A549 (cell line): ENCODE measurements around the gene DDX41.

Experiments used
- CTCF ChIP-seq: fragments of >200 bp; sonication (Bioruptor Twin); formaldehyde crosslinking; IDR thresholded peaks from 3 replicates; pipeline ENCODE4 v1.5.1; 2016
- ESRRA ChIP-seq: fragments of 150-350 bp; IDR thresholded peaks from 2 replicates; pipeline ENCODE4 v1.6.1; 2014; ENCODE audit warnings: mild to moderate bottlenecking, low read length, borderline replicate concordance
- MAFK ChIP-seq: fragments of 450-650 bp; IDR thresholded peaks from 2 replicates; pipeline ENCODE4 v1.6.1; 2014; ENCODE audit not compliant: partially characterized antibody
- MAX ChIP-seq: IDR thresholded peaks from 2 replicates; pipeline ENCODE4 v1.6.1; 2012
- POLR2A ChIP-seq: IDR thresholded peaks from 2 replicates; pipeline ENCODE4 v1.6.1; 2012; ENCODE audit warnings: mild to moderate bottlenecking, low read length
- POLR2AphosphoS2 ChIP-seq: conservative IDR thresholded peaks from 2 replicates; pipeline ENCODE4 v1.6.1; 2012; ENCODE audit warnings: low read length, improper control_type of control experiment, inconsistent platforms
- RAD21 ChIP-seq, 2 experiments: fragments of >200 bp in 1 of 2; sonication (Bioruptor Twin) in 1 of 2; formaldehyde crosslinking in 1 of 2; IDR thresholded peaks in 1 of 2; conservative IDR thresholded peaks in 1 of 2; 2 replicates in 1 of 2; 3 replicates in 1 of 2; pipeline ENCODE4 v1.6.1; 2012 to 2018; ENCODE audit warnings: inconsistent platforms in 1 of 2
- TP53 ChIP-seq: fragments of 250-450 bp; sonication (Bioruptor Pico); IDR thresholded peaks from 2 replicates; pipeline ENCODE4 v1.5.0; 2021; ENCODE audit warnings: mild to moderate bottlenecking, moderate library complexity

- TF ChIP-seq RAD21 (conservative IDR thresholded peaks at IDR 0.05 in 1 of 2, IDR thresholded peaks at IDR 0.05 in 1 of 2) (no peak), ESRRA (no peak), TP53 (CRISPR knock-in tag) (no peak), CTCF (no peak), MAFK (no peak), POLR2AphosphoS2 (no peak; the same call in none of the 2 replicates), MAX (no peak), POLR2A (no peak)
These were observed 37.0 kb downstream of the DDX41 start for GRCh38 chr5:177479774-177480173.
